C4-2B (cell line): ENCODE data around the gene DGKH.

Experiments
- H3K27ac ChIP-seq: fragments of 450-650 bp; 2 replicates; pipeline ENCODE4 v1.5.1; 2017
- ZFX ChIP-seq: fragments of 450-650 bp; IDR thresholded peaks from 2 replicates; pipeline ENCODE4 v1.6.1; 2017
- TF ChIP-seq, protein P1 (sequence below): fragments of 450-650 bp; conservative IDR thresholded peaks from 2 replicates; pipeline ENCODE4 v1.5.1; 2017; ENCODE audit warnings: mild to moderate bottlenecking

The DGKH gene

GRCh38 chr13:42073683-42074082, 25.2 kb downstream of the DGKH start:
- H3K27ac ChIP-seq, result no peak overlapping the region
- TF ChIP-seq ZFX, result no peak
- TF ChIP-seq, protein P1, sequence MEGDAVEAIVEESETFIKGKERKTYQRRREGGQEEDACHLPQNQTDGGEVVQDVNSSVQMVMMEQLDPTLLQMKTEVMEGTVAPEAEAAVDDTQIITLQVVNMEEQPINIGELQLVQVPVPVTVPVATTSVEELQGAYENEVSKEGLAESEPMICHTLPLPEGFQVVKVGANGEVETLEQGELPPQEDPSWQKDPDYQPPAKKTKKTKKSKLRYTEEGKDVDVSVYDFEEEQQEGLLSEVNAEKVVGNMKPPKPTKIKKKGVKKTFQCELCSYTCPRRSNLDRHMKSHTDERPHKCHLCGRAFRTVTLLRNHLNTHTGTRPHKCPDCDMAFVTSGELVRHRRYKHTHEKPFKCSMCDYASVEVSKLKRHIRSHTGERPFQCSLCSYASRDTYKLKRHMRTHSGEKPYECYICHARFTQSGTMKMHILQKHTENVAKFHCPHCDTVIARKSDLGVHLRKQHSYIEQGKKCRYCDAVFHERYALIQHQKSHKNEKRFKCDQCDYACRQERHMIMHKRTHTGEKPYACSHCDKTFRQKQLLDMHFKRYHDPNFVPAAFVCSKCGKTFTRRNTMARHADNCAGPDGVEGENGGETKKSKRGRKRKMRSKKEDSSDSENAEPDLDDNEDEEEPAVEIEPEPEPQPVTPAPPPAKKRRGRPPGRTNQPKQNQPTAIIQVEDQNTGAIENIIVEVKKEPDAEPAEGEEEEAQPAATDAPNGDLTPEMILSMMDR, result no peak

- TF ChIP-seq, protein P1, result no peak
- TF ChIP-seq ZFX, result no peak
- H3K27ac ChIP-seq, result no peak overlapping the region
These were observed 27.1 kb downstream of the DGKH start for GRCh38 chr13:42075517-42075916.

- TF ChIP-seq, protein P1, result no peak
- no peak for TF ChIP-seq ZFX
These were observed 27.9 kb downstream of the DGKH start for GRCh38 chr13:42076309-42076713.

DNA sequence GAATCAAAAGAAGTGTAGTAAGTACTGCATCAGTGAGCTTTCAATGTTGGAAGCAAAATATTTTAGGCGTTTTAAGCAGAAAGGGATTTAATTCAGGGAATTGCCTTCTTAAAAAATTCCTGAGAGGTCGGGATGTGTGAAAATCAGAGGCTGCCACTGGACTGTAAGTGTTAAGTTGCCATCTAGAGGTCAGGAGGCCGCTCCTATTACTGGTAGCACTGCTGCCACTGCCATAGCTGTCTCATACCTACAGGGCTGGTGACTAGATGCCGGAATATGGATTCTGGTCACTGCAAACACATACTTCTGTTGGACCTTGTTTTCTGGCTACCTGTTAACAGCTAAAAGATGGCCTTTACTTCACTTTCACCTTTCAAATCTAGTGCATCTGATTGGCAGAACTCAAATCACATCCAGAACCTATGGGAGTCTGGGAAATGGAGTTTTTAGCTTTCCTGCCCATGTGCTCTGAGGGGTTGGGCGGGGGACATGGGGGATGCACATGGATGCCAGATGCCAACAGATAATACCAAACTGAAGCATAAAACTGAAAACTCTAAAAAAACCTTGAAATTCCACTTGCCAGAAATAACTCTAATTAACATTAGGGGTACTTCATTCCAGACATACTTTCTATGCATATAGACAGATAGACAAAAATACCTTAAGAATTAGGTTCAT, 29.8 kb downstream of the DGKH start:
- H3K27ac ChIP-seq, result no peak overlapping the region
- TF ChIP-seq, protein P1, result peak; percentile 8; the same call in 1 of the 2 replicates
- TF ChIP-seq ZFX, result no peak

More at GRCh38 chr13:42076309-42076713, 27.9 kb downstream of the DGKH start:
- no peak overlapping the region for H3K27ac ChIP-seq

DNA sequence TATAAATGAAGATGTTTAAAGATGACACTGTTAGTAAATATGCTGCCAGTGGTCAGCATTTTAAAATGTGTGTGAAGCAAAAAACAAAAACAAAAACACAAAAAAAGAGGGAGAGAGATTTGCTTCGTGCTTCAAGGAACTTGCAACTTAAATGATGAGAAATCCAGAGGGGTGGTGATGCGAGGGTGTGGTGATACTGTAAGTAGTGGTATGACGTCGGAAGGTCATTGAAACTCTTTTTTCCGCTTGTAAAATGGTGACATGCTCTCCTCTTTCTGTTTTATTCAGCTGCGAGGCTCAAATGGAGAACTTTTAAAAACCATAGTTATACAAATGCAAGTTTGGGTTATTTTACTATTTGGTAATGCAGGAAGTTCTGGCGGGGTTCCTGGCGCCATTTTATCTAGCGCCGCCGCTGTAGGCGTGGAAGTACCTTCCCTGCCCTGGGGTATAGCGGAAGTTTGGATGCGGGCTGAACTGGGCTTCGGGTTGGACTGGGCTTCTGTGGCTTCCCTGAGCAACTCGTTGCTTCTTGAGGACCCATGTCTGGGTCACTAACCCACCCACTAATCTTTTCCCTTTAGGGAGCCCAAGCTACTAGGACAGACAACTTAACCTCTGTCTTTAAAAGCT, 34.8 kb downstream of the DGKH start:
- H3K27ac ChIP-seq, result no peak overlapping the region

DNA sequence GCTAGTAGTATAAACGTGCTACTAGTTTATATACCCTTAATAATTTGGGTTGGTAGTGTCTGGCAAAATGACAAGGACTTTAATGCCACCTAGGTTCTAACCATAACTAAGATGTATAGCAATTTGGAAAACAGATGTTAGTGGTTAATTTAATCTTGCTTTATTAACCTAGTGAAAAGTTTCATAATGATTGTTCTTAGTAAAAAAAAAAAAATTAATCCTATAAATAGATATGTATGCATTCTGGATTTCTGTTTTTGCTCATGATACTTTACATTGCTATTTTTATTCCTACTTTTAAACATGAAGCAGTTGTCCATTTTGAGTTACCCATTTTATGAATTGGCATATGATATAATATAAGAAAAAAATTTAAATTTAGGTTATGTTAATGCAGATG, 36.3 kb downstream of the DGKH start:
- H3K27ac ChIP-seq, result no peak overlapping the region
- TF ChIP-seq, protein P1, result no peak
- no peak for TF ChIP-seq ZFX

More for the DNA sequence above, 34.8 kb downstream of the DGKH start:
- no peak for TF ChIP-seq ZFX
- TF ChIP-seq, protein P1, result no peak

DNA sequence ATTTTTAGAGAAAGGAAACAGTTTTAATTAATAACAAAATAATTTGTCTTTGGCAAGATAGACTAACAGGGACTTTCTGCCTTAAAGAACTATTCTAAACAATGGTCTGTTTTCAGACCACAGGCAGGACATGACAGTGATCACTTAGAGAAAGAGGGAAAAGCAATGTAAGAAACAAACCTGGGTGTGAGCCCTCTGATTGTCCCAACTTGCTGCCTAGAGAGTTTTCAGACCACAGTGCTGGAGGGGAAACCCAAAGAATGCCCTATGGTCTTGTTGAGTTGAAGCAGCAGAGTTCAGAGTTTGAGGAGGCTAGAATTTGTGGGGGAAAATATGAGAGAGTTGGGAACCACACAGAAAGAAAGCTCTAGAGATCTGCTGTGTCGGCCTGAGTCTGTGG, 38.1 kb downstream of the DGKH start:
- TF ChIP-seq ZFX, result no peak
- TF ChIP-seq, protein P1, result no peak
- H3K27ac ChIP-seq, result no peak overlapping the region
